AG04449 (cell line): Measurements from ENCODE around the gene CDK8.

Source experiments
- CTCF ChIA-PET: fragments of 350-600 bp; formaldehyde crosslinking; extraction: SDS; loops from one replicate; lab custom pipeline; 2021; ENCODE audit warnings: antibody characterized with exemption; lab: Yijun Ruan, JAX
- POLR2A ChIA-PET: fragments of 400-600, 350-600 bp; formaldehyde crosslinking; extraction: SDS; loops from one replicate; lab custom pipeline; 2020; ENCODE audit warnings: antibody characterized with exemption, inconsistent platforms; lab: Yijun Ruan, JAX
- DNase-seq: peaks from one replicate; pipeline ENCODE4 v3.0.0-alpha.2; 2010; ENCODE audit warnings: low read depth, low spot score
- H3K4me3 ChIP-seq: 2 replicates; pipeline ENCODE4 v1.5.1; 2011; ENCODE audit warnings: low read depth, mild to moderate bottlenecking, control low read depth, low read length
- TF ChIP-seq, protein P1 (sequence below): IDR thresholded peaks from one replicate; pipeline ENCODE4 v1.5.1; 2011; ENCODE audit warnings: mild to moderate bottlenecking, moderate library complexity, low read length, control low read depth, inconsistent platforms; ENCODE audit not compliant: insufficient read depth; ENCODE audit errors: missing control alignments

Gene CDK8

DNA sequence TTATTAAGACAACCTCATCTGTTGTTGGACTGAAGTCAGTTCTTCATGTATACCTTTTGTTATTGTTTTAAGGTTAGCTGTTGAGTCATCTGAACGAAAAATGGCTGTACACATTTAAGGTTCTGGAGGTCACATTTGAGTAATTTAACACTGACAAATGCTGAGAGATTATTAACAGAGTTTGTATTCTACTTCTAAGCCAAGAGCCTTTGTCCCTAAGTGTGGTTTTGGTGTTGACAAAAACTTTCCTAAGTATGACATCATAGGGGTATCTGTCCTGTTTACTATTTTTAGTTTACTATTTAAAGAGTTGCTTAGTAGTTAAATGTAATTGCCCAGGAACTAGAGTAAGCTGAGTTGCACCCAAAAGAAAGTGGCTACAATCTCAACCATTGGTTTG is 71.9 kb downstream of the CDK8 start:
- H3K4me3 ChIP-seq, result no peak overlapping the region
- TF ChIP-seq, protein P1, sequence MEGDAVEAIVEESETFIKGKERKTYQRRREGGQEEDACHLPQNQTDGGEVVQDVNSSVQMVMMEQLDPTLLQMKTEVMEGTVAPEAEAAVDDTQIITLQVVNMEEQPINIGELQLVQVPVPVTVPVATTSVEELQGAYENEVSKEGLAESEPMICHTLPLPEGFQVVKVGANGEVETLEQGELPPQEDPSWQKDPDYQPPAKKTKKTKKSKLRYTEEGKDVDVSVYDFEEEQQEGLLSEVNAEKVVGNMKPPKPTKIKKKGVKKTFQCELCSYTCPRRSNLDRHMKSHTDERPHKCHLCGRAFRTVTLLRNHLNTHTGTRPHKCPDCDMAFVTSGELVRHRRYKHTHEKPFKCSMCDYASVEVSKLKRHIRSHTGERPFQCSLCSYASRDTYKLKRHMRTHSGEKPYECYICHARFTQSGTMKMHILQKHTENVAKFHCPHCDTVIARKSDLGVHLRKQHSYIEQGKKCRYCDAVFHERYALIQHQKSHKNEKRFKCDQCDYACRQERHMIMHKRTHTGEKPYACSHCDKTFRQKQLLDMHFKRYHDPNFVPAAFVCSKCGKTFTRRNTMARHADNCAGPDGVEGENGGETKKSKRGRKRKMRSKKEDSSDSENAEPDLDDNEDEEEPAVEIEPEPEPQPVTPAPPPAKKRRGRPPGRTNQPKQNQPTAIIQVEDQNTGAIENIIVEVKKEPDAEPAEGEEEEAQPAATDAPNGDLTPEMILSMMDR, result no peak
- ChIA-PET CTCF (no interaction called here), POLR2A (no interaction called here)
- DNase-seq, result no peak

- TF ChIP-seq, protein P1, result no peak
- CTCF ChIA-PET, result no interaction called here
- no peak for DNase-seq
- no peak overlapping the region for H3K4me3 ChIP-seq
- POLR2A ChIA-PET, result no interaction called here
Measured at GRCh38 chr13:26326562-26326961, 72.6 kb downstream of the CDK8 start.

GRCh38 chr13:26327940-26328725 is 74.2 kb downstream of the CDK8 start:
- POLR2A ChIA-PET, result interaction anchor here (0.6 to 0.7 kb wide), 2 partner anchors 9 to 307 kb away, joined by 3 read pairs; no protein-coding TSS in a partner anchor
- CTCF ChIA-PET, result no interaction called here

DNA sequence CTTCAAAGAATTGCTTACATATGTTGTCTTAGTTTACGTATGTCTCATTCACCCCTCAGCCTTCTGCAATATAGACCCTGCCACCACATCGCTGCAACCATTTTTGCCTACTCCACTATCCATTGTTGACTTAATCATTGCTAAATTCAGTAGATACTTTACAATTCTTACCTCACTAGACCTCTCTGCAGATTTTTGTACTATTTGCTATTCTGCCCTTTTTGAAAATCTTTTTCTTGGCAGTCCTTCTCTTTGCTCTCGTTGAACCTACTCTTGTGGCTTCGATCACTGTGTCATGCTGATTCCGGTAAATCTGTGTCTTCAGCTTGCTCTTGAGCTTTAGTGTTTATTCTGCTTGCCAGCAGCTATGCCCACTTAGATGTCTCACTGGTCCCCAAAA is 81.2 kb downstream of the CDK8 start:
- TF ChIP-seq, protein P1, result no peak
- no peak overlapping the region for H3K4me3 ChIP-seq
- POLR2A ChIA-PET, result no interaction called here
- CTCF ChIA-PET, result no interaction called here
- DNase-seq, result no peak

More at GRCh38 chr13:26327940-26328725, 74.2 kb downstream of the CDK8 start:
- TF ChIP-seq, protein P1, result no peak
- DNase-seq, result no peak
- H3K4me3 ChIP-seq, result no peak overlapping the region

DNA sequence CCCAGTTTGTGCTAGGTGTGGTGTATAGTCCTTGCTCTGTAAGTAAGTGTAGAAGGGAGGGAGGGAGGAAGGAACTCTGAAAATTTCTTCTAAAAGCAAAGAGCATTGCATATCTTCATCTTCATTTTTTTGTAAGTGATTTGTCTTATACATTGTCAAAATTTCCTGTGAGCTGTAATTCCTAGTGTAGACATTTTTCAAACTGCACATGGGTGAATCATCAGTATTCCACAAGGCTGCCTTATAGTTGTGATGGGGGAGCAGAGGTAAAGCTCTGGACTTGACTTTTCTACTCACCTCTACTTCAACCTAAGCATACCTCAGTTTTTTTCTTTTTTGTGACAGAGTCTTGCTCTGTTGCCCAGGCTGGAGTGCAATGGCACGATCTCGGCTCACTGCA is 86.9 kb downstream of the CDK8 start:
- ChIA-PET CTCF (interaction anchor here (1.0 kb wide), 1 partner anchor 156 kb away, joined by 3 read pairs; no protein-coding TSS in a partner anchor), POLR2A (no interaction called here)
- DNase-seq, result peak; percentile 16
- TF ChIP-seq, protein P1, result no peak
- H3K4me3 ChIP-seq, result no peak overlapping the region

DNA sequence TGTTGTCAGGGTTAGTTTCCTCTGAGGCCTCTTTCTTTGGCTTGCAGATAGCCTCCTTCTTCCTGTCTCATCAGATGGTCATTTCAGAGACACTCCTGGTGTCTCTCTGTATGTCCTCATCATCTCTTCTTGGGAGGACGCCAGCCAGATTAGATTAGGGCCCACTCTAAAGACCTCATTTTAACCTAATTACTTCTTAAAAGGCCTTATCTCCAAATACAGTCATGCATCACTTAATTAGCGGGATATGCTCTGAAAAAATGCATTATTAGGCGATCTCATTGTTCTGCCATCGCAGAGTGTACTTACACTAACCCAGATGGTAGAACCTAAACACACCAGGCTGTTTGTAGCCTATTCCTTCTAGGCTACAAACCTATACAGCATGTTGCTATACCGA is 89.0 kb downstream of the CDK8 start:
- no peak for DNase-seq
- TF ChIP-seq, protein P1, result no peak
- no peak overlapping the region for H3K4me3 ChIP-seq
- POLR2A ChIA-PET, result no interaction called here
- CTCF ChIA-PET, result no interaction called here
